H4 (cell line): Measurements from ENCODE around the gene REX1BD. TPM values are rescaled to one million over a fixed set of nuclear protein-coding genes. Genes with fewer than 3 reads are reported as not detected.

Experiments used
- DNase-seq: peaks from one replicate; pipeline ENCODE4 v3.0.0-alpha.2; 2015; ENCODE audit warnings: low spot score
- total RNA-seq: library from RNA; depleted of rRNA; stranded (reverse); fragments of >200 nt; shearing (Covaris generic); gene quantifications from 2 replicates; pipeline ENCODE4 v1.2.3, GENCODE V29; 2014

REX1BD gene
- total RNA-seq, 1 experiment from 2014 or later, result 107 TPM

GRCh38 chr19:18613589-18614234 lies 25.1 kb downstream of the REX1BD start:
- no peak for DNase-seq

GRCh38 chr19:18616023-18616422 lies 27.4 kb downstream of the REX1BD start:
- DNase-seq, result no peak

- no peak for DNase-seq
These were observed 29.0 kb downstream of the REX1BD start for GRCh38 chr19:18617562-18617961.

GRCh38 chr19:18618236-18618635 lies 29.6 kb downstream of the REX1BD start:
- no peak for DNase-seq

GRCh38 chr19:18620311-18620710 lies 31.7 kb downstream of the REX1BD start:
- DNase-seq, result no peak

- DNase-seq, result no peak
These were observed 32.3 kb downstream of the REX1BD start for GRCh38 chr19:18620902-18621301.

- DNase-seq, result no peak
These were observed 38.3 kb downstream of the REX1BD start for GRCh38 chr19:18626906-18627305.

GRCh38 chr19:18629166-18630088 lies 40.8 kb downstream of the REX1BD start:
- no peak for DNase-seq

GRCh38 chr19:18633321-18633720 lies 44.7 kb downstream of the REX1BD start:
- DNase-seq, result no peak

GRCh38 chr19:18634612-18635297 lies 46.2 kb downstream of the REX1BD start:
- no peak for DNase-seq

- no peak for DNase-seq
These were observed 47.2 kb downstream of the REX1BD start for GRCh38 chr19:18635831-18636182.

- DNase-seq, result peak; percentile 97
These were observed 47.8 kb downstream of the REX1BD start for GRCh38 chr19:18636183-18636968.

- DNase-seq, result no peak
These were observed 48.5 kb downstream of the REX1BD start, which contains the start of gene KLHL26 for GRCh38 chr19:18636969-18637629. TSS of gene KLHL26 (plus strand) at chr19:18637028. CDS start at chr19:18637055, 27 bp downstream.

GRCh38 chr19:18637673-18638630 lies 49.4 kb downstream of the REX1BD start:
- no peak for DNase-seq

- no peak for DNase-seq
These were observed 51.2 kb downstream of the REX1BD start for GRCh38 chr19:18639706-18640243.
